AG09309 (cell line): ENCODE data around the gene LRRC47.

Experiments
- DNase-seq: peaks from one replicate; pipeline ENCODE4 v3.0.0-alpha.2; 2010; ENCODE audit warnings: low read depth
- H3K4me3 ChIP-seq: 2 replicates; pipeline ENCODE4 v1.5.1; 2011; ENCODE audit warnings: mild to moderate bottlenecking, low read depth, low read length, moderate library complexity; ENCODE audit not compliant: control insufficient read depth
- CTCF ChIP-seq: IDR thresholded peaks from 2 replicates; pipeline ENCODE4 v1.5.1; 2011; ENCODE audit warnings: mild to moderate bottlenecking, low read depth, low read length, inconsistent platforms; ENCODE audit not compliant: insufficient read depth, control insufficient read depth; ENCODE audit errors: missing control alignments

Gene LRRC47

GRCh38 chr1:3783651-3784474, 12.4 kb downstream of the LRRC47 start:
- H3K4me3 ChIP-seq, result no peak overlapping the region
- no peak for TF ChIP-seq CTCF
- no peak for DNase-seq

- DNase-seq, result no peak
Observed at GRCh38 chr1:3780901-3781300, 15.4 kb downstream of the LRRC47 start.

GRCh38 chr1:3779912-3780416, 16.3 kb downstream of the LRRC47 start:
- no peak overlapping the region for H3K4me3 ChIP-seq
- no peak for TF ChIP-seq CTCF
- no peak for DNase-seq

More at GRCh38 chr1:3780901-3781300, 15.4 kb downstream of the LRRC47 start:
- H3K4me3 ChIP-seq, result no peak overlapping the region
- TF ChIP-seq CTCF, result no peak

GRCh38 chr1:3779265-3779911, 16.9 kb downstream of the LRRC47 start:
- no peak for DNase-seq

GRCh38 chr1:3778590-3779264, 17.6 kb downstream of the LRRC47 start:
- DNase-seq, result no peak
- no peak overlapping the region for H3K4me3 ChIP-seq
- TF ChIP-seq CTCF, result no peak

More at GRCh38 chr1:3779265-3779911, 16.9 kb downstream of the LRRC47 start:
- no peak for TF ChIP-seq CTCF
- no peak overlapping the region for H3K4me3 ChIP-seq
